Upper lobe of left lung (tissue), 4 donors: ENCODE data around the gene PYROXD2.

Source experiments
- EP300 ChIP-seq, 4 donors: sonication (generic); formaldehyde crosslinking; IDR thresholded peaks; one replicate each; pipeline ENCODE4 v1.5.1; 2017; ENCODE audit warnings: antibody characterized with exemption in 4 of 4, control low read depth in 2 of 4
- POLR2AphosphoS5 ChIP-seq, 2 donors: sonication (generic); formaldehyde crosslinking; IDR thresholded peaks; one replicate each; pipeline ENCODE4 v1.5.1; 2017; ENCODE audit warnings: antibody characterized with exemption in 2 of 2
- TF ChIP-seq, protein P1 (sequence below), 6 experiments: fragments of 450-650 bp in 4 of 6; fragments of 200-600 bp in 2 of 6; sonication (generic) in 2 of 6; IDR thresholded peaks; one replicate each; pipeline ENCODE4 v1.5.1; 2016 to 2019; ENCODE audit warnings: antibody characterized with exemption in 6 of 6

DNA sequence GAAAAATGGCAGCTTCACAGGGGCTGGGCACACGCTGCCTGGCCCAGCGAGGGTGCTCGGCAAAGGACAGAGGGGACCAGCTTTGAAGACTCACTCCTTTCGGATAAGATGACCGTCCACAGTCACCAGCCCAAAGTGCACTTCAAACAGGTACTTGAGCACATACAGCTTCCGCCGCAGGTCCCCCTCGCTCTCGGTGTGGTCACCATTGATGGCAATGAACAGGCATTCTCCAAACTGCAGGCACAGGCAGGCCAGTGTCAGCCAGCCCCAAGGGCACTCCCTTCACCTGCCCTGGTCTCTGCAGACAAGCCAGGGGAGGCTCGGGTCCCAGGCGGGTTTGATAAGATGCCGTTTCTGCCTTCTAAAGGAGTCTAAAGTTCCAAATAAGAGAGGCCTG is 20.2 kb upstream of the PYROXD2 start:
- TF ChIP-seq, protein P1, sequence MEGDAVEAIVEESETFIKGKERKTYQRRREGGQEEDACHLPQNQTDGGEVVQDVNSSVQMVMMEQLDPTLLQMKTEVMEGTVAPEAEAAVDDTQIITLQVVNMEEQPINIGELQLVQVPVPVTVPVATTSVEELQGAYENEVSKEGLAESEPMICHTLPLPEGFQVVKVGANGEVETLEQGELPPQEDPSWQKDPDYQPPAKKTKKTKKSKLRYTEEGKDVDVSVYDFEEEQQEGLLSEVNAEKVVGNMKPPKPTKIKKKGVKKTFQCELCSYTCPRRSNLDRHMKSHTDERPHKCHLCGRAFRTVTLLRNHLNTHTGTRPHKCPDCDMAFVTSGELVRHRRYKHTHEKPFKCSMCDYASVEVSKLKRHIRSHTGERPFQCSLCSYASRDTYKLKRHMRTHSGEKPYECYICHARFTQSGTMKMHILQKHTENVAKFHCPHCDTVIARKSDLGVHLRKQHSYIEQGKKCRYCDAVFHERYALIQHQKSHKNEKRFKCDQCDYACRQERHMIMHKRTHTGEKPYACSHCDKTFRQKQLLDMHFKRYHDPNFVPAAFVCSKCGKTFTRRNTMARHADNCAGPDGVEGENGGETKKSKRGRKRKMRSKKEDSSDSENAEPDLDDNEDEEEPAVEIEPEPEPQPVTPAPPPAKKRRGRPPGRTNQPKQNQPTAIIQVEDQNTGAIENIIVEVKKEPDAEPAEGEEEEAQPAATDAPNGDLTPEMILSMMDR (IDR thresholded peaks at IDR 0.05) = no peak
- TF ChIP-seq POLR2AphosphoS5 (IDR thresholded peaks at IDR 0.05) (no peak), EP300 (IDR thresholded peaks at IDR 0.05) (no peak)
